ENCODE results near the gene MKRN2.
"Not testable (repeated sequence)": the region's sequence is repeated elsewhere in the genome, so short reads cannot be mapped to it uniquely, and the experiment has no call there.

- TF ChIP-seq, protein P1, sequence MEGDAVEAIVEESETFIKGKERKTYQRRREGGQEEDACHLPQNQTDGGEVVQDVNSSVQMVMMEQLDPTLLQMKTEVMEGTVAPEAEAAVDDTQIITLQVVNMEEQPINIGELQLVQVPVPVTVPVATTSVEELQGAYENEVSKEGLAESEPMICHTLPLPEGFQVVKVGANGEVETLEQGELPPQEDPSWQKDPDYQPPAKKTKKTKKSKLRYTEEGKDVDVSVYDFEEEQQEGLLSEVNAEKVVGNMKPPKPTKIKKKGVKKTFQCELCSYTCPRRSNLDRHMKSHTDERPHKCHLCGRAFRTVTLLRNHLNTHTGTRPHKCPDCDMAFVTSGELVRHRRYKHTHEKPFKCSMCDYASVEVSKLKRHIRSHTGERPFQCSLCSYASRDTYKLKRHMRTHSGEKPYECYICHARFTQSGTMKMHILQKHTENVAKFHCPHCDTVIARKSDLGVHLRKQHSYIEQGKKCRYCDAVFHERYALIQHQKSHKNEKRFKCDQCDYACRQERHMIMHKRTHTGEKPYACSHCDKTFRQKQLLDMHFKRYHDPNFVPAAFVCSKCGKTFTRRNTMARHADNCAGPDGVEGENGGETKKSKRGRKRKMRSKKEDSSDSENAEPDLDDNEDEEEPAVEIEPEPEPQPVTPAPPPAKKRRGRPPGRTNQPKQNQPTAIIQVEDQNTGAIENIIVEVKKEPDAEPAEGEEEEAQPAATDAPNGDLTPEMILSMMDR (IDR thresholded peaks at IDR 0.05): not testable (repeated sequence)
- not testable (repeated sequence) for TF ChIP-seq EP300 (IDR thresholded peaks at IDR 0.05)
Measured at GRCh38 chr3:12630843-12631242, 74.0 kb downstream of the MKRN2 start.
